SW 1271 (cell line): ENCODE results near the gene SERPINA12.
A peak's percentile ranks its signal among the peaks of the same experiment; 100 is the strongest.
"Not testable (repeated sequence)": the region's sequence is repeated elsewhere in the genome, so short reads cannot be mapped to it uniquely, and the experiment has no call there.

Experiments
- DNase-seq, 2 experiments: peaks; one replicate each; lab custom pipeline; 2025; lab: John Stamatoyannopoulos, UW

SERPINA12 gene

DNA sequence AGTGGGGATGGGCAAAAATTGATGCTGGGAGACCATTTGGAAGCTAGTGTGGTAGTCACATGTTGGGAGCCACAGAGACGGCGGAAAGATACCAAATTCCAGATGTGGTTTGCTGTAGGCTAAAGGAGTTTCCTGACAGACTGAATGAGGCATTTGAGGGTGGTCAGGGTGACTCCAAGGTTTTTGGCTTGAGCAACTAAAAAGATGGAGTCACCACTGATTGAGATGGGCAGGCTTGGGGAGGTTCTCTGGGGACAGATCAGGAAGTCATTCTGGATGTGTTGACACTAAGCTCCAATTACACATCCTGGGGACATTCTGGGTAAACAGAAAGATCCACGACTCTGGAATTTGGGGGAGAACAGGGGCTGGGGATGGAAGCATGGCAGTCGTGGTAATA is 17.8 kb downstream of the SERPINA12 start:
- DNase-seq, result no peak

DNA sequence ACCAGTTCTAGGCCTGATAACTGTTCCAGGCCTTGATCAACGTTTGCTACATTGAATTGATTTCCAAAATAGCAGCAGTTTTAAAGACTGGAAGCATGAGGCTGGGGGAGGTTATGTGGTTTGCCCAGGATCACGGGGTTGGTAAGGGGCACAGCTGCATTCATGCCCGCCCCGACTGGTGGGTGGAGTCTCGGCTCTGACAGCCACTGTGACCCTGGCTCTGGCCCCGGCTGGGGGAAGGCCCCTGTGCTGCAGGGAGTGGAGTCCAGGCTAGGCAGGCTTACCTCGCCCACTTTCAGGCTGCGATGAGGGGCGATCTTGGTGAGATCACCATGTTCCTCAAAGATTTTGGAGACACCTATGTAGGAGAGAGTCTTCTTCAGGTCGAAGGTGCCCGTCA is 19.9 kb downstream of the SERPINA12 start:
- no peak for DNase-seq

DNA sequence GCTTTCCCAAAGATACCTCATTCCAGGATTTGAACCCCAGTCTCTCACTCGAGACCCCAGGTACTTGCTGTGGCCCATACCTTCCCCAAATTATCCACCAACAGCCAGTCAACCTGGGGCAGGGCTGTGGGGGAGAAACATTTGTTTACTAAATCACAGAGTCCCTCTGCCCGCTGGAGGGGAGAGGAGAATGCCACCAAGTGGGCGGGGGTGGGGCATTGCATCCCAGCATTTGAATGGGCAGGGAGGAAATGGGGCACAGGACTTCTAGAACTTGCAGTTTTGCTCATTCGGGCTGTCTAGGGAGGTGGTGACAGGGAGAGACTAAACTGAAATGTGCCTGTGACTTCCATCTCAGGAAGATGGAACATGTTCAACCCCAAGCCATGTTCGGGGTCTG is 22.4 kb downstream of the SERPINA12 start:
- no peak for DNase-seq

DNA sequence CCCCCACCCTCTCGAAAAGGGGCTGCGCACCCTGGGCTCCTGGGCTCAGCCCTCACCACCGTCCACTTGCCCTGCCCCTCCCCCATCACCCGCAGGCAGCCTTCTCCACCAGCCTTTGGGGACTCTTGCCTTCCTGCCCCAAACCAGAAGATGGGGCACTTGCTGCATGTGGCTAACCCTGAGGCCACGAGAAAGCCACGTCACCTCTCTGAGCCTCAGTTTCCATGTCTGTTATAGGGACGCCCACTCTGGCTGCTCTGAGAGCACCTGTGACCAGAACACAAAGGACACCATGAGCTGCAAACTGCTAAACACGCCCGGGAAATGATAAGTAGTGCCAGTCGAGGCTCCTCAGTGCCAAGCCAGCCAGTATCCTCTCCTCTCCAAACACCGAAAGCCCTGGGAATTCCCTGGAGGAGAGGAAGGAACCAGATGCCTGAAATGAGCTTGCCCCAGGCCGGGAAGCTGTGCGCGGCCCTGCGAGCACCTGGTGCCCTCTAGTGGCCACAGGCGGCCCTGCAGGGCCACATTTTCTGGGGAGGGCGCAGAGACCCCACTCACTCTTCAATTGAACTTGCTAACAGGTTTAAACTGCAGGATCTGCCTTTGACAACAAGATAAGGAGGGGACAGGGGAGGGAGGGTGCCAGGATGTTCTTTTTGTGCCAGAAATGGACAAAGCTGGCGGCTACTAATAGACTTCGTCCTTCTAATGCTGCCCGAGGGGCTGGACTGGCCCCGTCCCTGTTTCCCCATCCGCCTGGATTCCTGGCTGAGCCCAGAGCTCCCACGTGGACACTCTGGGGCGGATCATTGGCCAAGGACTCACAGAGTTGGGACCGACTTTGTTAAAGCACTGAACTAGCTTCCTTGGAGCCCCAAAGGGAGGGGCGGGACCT is 23.1 kb downstream of the SERPINA12 start:
- DNase-seq, result peak; percentile 16 to 52

DNA sequence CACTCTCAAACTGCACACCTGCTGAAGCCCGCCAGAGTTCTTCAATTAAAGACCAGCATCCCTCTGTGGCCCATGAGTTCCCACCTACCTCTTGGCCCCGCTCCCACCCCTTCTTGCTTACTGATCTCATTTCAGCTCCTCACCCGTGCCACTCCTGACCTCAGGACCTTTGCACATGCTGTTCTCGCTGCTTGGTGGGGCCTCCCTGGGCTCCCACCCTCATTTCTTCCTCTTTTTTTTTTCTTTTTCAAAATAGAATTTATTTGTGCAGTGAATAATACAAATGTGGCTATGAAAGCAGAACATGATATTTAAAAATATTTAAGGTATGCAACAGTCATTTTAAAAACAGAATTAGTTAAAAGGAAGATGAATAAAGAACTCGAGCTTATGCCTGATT is 24.8 kb downstream of the SERPINA12 start:
- no peak for DNase-seq

DNA sequence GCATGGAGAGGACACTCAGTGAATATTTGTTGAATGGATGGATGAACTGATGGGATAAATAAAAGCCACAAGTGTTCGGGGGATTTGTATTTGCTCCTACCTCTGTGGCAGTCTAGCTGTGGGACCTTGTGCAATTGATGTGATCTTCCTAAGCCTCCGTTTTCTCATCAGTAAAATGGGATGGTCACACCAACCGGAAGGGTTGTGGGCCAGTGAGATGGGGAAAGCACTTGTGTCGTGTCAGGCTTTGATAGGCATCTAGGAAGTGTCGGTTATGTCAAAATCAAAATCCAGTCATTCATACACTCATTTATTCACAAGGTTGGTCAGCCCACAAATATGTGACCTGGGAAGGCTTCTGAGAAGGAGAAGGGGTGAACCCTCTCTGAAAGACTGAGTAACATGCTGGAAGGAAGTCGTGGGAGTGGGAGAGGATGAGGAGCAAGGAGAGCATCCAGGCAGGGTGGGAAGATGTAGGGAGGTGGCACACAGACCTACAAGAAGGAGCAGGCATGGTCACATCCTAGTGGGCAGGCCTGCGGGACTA is 25.5 kb downstream of the SERPINA12 start:
- no peak for DNase-seq

DNA sequence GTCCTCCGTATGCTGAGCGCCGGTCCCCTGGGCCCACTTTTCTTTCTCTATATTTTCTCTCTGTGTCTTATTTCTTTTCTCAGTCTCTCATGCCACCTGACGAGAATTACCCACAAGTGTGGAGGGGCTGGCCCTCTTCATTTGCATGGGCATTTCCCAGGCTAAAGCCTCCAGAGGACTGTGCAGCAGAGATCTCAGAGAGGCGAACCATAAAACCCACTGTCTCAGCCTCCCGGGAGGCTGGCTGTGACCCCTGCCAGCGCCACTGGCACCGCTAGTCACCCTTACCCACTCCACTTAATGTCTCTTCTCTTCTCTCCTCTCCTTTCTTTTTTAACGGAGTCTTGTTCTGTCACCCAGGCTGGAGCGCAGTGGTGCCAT is 26.2 kb downstream of the SERPINA12 start:
- no peak for DNase-seq

DNA sequence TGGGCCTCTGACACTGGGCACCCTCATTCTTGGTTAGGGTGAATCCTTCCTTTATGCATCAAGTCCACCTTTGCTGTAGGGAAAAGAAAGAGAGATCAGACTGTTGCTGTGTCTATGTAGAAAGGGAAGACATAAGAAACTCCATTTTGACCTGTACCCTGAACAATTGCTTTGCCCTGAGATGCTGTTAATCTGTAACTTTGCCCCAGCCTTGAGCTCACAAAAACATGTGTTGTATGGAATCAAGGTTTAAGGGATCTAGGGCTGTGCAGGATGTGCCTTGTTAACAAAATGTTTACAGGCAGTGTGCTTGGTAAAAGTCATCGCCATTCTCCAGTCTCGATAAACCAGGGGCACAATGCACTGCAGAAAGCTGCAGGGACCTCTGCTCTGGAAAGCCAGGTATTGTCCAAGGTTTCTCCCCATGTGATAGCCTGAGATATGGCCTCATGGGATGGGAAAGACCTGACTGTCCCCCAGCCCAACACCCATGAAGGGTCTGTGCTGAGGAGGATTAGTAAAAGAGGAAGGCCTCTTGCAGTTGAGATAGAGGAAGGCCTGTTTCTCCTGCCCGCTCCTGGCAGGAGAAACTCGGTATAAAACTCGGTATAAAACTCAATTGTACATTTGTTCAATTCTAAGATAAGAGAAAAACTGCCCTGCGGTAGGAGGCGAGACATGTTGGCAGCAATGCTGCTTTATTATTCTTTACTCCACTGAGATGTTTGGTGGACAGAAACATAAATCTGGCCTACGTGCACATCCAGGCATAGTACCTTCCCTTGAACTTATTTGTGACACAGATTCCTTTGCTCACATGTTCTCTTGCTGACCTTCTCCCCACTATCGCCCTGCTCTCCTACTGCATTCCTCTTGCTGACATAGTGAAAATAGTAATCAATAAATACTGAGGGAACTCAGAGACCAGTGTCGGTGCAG is 26.9 kb downstream of the SERPINA12 start:
- DNase-seq, result not testable (repeated sequence)

DNA sequence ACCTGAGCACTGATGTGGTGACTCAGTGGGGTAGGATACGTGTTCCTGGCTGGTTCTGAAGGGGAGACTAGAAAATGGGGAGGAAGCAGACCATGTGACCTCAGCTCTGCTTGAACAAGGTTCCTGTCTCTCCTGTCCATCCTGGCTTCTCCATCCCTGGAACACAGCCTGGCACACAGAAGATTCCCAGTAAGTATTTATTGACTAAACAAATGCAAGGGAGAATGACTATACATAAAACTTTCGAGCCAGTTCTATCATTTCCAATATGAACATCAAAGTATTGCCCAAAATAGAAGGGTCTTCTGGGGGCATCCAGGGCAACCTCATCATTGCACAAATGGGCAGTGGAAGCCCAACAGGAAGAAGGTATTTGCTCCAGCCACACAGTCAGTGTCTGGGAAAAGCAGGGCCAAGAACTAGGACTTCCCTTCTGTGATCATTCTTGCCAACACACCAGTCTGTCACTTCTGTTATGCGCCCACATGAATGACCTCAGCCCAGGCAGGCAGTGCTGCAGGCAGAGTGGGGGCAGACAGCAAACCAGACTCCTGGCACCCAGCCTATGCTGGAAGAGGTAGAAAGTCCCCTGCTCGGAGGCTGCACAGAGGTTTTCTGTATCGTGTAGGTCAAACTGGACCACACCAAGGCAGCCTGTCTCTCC is 27.7 kb downstream of the SERPINA12 start:
- DNase-seq, result no peak

DNA sequence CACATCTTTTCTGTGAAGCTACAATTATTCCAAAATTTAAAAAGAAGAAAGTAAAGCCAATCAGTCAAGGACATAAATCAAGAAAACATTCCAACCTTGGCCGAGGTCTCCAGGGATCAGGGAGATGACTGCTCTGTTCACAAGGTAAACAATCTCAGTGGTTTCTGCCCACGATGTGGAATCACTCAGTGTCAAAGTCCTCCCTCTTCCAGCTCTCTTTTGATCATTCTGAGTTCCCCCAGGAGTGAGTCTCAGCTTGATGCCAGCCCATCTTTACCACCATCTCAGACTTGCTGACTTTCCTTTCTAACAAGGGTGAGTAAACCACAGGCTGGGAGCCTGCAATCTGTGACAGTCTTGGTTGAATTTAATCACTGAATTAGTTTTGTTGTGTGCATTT is 28.5 kb downstream of the SERPINA12 start:
- no peak for DNase-seq

DNA sequence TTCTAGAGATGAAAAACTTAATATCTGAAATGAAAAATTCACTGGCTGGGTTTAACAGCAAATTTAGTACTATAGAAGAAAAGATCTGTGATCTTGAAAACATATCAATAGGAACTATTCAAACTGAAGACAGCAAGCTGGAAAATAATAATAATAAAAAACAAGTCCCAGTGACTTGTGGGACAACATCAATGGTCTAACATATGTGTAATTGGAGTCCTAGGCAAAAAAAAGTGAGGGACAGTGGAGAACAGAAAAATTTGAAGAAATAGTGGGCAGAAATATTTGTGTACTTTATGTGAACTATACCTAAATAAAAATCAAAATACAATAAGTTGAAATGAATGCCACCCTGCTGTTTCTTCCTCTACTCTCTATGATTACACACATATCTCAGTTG is 30.8 kb downstream of the SERPINA12 start:
- no peak for DNase-seq

DNA sequence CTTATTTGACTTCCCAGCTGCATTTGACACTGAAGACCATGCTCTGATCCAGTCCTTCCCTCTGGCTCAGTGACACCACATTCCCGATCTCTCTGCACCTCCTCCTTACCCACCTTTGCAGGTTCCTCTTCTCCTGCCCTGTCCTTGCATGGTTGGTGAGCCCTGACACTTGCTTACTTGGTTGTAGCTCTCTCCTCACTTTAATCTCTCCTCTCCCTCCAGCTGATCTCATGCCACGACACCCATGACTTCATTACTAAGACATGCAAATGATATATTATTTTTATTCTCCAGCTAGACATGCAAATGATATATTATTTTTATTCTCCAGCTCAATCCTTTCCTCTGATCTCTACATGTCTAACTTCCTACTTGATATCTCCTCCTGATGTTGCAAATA is 33.2 kb downstream of the SERPINA12 start, which contains the start of gene SERPINA9:
SERPINA9 (minus strand) TSS at position 175 of the 400 bp plus-strand sequence. CDS start 6,357 bp downstream, outside the sequence.
- DNase-seq, result no peak

DNA sequence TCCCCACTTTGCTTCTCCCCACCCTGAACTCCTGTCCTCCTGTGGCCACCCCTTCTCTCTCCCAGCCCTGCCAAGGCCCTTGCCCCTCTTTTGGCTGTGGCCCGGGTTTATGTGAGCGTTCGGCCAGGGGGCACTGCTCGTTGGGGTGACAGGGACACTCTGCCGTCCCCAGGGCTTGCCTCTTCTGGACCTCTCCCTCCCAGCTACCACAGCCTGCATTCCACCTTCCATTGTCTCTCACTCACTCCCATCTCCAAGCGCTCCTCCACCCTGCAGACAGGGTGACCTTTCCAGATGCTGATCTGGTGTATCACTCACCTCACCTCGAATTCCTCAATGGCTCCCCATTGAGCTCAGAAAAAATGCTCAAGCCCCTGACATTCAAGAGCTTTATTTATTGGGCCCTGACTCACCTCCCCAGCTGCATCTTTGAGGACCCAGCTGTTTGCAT is 34.7 kb downstream of the SERPINA12 start:
- no peak for DNase-seq

DNA sequence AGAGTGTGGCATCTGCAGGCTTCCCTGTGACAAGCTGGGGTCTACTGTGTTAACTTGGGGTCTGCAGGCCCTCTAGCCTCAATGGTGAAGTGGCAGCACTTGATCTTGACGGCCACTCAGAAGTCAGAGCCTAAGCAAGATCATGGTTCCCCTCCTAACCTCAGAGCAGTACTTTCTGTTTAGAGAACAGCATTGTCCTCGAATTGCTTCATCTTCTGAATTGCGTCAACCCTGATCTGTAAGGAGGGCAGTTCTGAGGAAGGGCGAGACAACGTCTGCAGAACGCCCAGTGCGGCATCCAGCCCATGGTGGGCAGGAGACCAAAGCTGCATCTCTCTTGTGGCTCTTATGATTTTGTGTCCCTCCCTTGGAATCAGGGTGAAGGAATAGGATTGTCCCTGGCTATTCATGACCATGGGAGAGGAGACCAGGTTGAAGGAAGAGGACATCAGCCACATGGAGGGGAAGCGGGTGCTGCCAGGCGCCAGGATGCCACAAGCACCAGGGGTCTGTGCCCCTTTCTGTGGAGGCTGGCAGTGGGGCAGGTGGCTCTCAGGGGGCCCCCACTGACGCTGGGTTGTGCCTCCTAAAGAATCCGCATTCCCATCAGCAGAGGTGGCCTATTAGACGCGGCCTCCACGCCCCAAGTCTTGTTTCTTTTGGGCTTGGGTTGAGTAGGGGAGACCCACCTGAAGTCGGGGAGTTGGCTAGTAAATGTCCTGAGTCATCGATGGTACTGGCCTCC is 35.4 kb downstream of the SERPINA12 start:
- DNase-seq, result no peak

DNA sequence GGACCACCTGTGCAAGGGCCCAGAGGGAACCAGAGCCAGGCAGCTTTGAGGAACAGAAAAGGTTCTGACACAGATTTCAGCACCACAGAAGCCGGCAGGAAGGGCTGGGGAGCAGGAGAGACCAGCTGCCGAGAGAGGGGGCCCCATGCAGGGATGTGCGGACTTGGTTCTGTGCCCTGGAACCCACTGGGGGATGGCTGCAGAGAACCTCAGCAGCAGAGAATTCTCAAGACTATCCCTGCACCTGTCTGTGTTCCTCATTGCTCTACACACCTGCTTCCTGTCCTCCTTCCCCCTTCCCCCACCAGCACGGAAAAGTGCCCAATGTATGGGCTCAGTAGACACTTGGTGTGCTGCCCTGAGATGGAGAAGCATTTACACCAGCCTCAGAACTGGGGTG is 36.4 kb downstream of the SERPINA12 start:
- no peak for DNase-seq

DNA sequence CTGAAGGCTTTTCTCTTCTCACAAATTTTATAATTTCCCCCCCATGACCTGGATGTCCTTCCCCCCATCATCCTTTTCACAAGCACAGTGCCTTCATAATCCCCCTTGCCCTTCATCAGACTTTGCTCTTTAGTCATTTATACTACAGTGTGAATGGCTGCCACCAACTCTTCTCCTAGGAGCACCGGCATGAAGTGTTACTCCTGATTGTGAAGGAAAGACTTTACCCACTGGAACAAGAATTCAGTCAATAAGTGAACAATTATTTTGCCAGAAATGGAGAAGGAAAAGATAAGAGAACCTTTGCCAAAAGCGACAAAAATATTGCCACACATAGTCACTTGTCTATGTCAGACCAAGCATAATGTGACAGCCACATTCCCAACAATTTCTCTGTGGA is 38.2 kb downstream of the SERPINA12 start:
- no peak for DNase-seq

DNA sequence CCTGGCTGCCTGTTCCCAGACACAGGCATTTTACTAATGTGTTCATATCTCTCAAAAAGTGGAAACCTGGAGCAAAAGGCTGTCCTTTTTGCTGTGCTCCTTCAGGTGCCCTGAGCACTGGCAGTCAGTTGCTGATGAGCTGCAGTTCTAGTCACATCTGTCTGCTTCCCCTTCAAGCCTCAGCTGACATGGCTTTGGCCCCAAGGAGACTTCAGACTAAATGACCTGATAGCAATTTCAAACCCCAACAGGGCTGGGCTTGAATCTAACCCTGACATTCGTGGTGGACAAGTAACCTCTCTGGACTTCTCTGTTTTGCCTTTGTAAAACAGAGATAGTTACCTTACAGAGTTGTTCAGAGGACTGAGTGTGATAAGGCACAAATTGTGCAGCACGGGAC is 39.0 kb downstream of the SERPINA12 start:
- no peak for DNase-seq

DNA sequence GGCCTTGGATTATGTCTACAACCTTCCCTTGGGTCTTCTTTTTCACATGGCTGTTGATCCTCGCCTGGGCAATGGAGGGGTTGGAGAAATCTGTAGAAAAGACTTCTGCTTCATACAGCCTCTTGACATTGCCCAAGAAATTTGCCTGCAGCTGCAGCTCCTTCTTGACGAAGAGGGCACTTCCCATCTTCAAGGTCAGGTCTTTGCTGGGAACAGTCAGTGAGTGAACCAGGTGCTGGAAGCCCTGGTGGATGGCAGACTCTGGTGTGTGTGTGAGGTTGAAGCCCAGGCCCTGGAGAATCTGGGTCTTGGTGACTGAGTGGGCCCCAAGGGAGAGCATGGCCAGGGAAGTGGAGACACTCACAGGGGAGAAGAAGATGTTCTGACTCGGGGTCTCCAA is 40.0 kb downstream of the SERPINA12 start:
- DNase-seq, result no peak

DNA sequence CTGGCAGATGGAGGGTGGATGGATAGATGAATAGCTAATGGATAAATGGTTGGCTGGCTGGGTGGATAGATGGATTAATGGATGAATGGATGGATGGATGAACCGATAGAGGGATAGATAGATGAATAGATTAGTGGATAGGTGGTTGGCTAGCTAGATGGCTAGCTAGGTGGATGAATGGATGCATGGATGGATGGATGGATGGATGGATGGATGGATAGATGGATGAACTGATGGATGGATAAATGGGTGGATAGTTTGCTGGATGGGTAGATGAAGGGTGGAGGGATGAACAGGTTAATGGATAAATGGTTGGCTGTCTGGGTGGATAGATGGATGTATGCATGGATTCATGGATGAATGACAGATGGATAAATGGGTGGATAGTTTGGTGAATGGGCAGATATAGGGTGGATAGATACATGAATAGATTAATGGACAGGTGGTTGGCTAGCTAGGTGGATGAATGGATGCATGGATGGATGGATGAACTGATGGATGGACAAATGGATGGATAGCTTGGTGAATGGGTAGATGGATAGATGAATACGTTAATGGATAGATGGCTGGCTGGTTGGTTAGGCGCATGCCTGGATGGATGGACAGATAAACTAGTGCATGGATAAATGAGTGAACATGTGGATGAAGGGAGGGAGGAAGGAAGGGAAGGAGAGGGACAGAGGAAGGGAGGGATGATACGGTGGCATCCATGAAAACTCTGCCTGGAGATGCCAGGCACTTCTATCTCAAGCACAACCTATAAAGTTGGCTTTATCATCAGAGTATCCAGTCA is 41.3 kb downstream of the SERPINA12 start:
- DNase-seq, result no peak

DNA sequence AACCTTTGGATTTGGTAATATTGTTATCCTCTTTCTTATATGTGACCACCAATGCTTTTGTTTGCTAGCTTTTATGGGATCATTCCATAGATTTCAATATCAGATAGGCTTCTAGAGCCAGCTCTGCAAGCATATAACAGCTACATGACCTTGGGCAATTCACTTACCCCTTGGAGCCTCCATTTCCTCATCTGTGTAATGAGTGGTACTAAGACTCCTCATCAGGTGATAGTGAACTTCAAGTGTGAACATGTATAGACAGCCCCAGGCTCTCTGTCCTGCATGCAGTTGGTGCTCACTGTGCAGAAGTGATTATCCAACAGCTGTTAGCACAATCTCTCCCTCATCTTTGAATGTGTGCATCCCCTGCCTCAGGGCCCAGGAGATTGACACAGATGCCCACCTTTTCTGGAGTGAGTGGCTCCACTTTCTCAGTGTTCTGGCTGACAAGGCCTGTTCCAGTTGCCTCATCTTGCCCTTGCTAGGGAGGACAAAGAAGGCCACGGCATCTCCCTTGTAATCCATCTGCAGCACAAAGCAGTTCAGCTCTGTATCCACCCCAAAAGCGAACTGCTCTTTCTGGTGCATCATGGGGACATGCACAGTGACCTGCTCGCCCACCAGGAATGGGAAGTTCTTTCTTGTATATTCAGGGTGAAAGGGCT is 42.4 kb downstream of the SERPINA12 start:
- DNase-seq, result no peak
